GM19324 (cell line): Measurements from ENCODE around the gene BEST3.
A peak's percentile ranks its signal among the peaks of the same experiment; 100 is the strongest.

ENCODE experiments used
- ATAC-seq: cut with Tn5 transposase; IDR thresholded peaks from one replicate; pipeline ENCODE4 v1.9.1; 2021; ENCODE audit warnings: mild to moderate bottlenecking, moderate library complexity; ENCODE audit not compliant: unreplicated experiment, low FRiP score

The BEST3 gene

GRCh38 chr12:69698769-69699540, at the start of gene BEST3:
TSS of gene BEST3 (minus strand) at chr12:69699303. CDS start at chr12:69697798, 1,505 bp downstream.
- ATAC-seq: no peak

GRCh38 chr12:69744109-69744508, 45.0 kb upstream of the BEST3 start:
- ATAC-seq: no peak

GRCh38 chr12:69739287-69740191, 40.4 kb upstream of the BEST3 start:
- ATAC-seq: peak; percentile 45

GRCh38 chr12:69738351-69739286, 39.5 kb upstream of the BEST3 start, which contains the start of gene RAB3IP:
TSS of gene RAB3IP (plus strand) at chr12:69738860. CDS start at chr12:69755409, 16,549 bp downstream.
- peak; percentile 90 for ATAC-seq

GRCh38 chr12:69733638-69734037, 34.5 kb upstream of the BEST3 start:
- ATAC-seq: no peak

GRCh38 chr12:69732088-69732487, 33.0 kb upstream of the BEST3 start:
- ATAC-seq: no peak

- no peak for ATAC-seq
Observed at GRCh38 chr12:69726922-69727321, 27.8 kb upstream of the BEST3 start.

- no peak for ATAC-seq
Observed at GRCh38 chr12:69720750-69721149, 21.6 kb upstream of the BEST3 start.

- ATAC-seq: no peak
Observed at GRCh38 chr12:69719336-69720316, 20.5 kb upstream of the BEST3 start.

GRCh38 chr12:69714542-69714941, 15.4 kb upstream of the BEST3 start:
- no peak for ATAC-seq

GRCh38 chr12:69712826-69713225, 13.7 kb upstream of the BEST3 start:
- no peak for ATAC-seq

GRCh38 chr12:69708649-69709048, 9.5 kb upstream of the BEST3 start:
- ATAC-seq: no peak

GRCh38 chr12:69704357-69704756, 5.3 kb upstream of the BEST3 start:
- no peak for ATAC-seq

- no peak for ATAC-seq
Observed at GRCh38 chr12:69703146-69703642, 4.1 kb upstream of the BEST3 start.

GRCh38 chr12:69701826-69702225, 2.7 kb upstream of the BEST3 start:
- no peak for ATAC-seq

- no peak for ATAC-seq
Observed at GRCh38 chr12:69698054-69698453, 1.0 kb downstream of the BEST3 start.

- no peak for ATAC-seq
Observed at GRCh38 chr12:69694123-69694522, 5.0 kb downstream of the BEST3 start.

- no peak for ATAC-seq
Observed at GRCh38 chr12:69689638-69690037, 9.5 kb downstream of the BEST3 start.
